Gastroesophageal sphincter (tissue), 3 donors: Measurements from ENCODE around the gene ALDOC.

Experiments used
- CTCF ChIP-seq, 4 experiments: fragments of 200-600 bp in 2 of 4; fragments of 450-650 bp in 2 of 4; sonication (generic) in 1 of 4; IDR thresholded peaks; one replicate each; pipeline ENCODE4 v1.5.1; 2017 to 2019; ENCODE audit warnings: antibody characterized with exemption in 4 of 4, mild to moderate bottlenecking in 2 of 4, moderate library complexity in 2 of 4
- EP300 ChIP-seq: sonication (generic); formaldehyde crosslinking; IDR thresholded peaks from one replicate; pipeline ENCODE4 v1.6.1; 2017; ENCODE audit warnings: antibody characterized with exemption, mild to moderate bottlenecking

- no peak for TF ChIP-seq CTCF (IDR thresholded peaks at IDR 0.05)
- TF ChIP-seq EP300, result no peak
Measured at GRCh38 chr17:28527859-28528258, 48.8 kb downstream of the ALDOC start.
